HG02678 (cell line): ENCODE measurements around the gene HOTAIR.

Experiments used
- ATAC-seq: cut with Tn5 transposase; IDR thresholded peaks from one replicate; pipeline ENCODE4 v1.9.1; 2021; ENCODE audit warnings: mild to moderate bottlenecking, moderate library complexity; ENCODE audit not compliant: unreplicated experiment

The HOTAIR gene

DNA sequence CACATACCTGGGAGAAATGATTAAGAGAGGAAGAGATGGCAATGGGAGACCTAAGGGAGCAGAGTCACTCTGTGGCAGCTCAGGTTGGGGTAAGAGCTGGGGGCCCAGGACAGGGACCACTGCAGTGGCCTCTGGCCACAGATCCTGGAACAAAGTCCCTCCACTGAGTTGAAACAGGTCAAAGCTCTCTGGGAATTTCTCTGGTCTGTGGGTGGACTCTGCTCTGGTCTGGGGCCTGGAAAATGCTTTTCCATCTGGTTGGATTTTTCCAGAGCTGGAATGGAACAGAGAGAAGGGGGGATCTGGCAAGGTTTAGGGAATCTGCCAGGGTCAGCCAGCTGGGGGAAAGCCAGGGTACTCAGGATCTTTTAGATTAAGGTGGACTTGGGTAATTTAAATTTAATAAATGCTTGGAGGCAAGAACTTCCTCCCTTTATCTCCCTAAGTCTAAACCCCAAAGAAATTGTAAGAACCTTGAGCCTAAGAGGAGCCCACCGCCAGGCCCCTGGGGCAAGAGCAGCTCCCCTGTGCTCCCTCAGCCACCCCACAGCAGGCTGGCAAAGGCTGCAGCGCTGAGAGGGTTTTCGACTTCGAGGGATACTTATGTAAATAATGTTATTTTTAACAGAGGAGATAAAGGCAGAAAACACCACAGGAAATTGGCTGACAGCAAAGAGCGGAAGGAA lies 13.9 kb upstream of the HOTAIR start:
- no peak for ATAC-seq

DNA sequence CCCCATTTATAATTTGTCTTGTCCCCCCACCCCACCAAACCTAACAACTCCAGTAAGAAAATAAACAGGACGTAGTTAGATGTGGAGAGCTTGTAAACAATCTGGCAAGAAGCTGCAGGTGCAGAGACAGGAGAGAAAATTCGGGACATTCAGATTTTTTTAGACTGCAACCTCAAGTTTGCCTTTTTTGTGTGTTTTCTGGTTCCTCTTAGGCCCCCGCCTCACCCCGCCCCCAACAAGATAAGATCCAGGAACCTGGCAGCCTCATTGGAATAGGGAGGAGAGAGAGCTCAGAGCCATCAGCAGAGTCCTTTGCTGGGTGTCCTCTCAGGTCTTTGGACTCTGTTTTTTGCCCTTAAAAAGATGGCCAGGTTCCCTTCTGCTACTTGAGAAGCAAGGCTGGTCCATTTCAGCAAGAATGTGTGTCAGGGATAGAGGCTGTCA lies 13.1 kb upstream of the HOTAIR start:
- ATAC-seq = no peak

DNA sequence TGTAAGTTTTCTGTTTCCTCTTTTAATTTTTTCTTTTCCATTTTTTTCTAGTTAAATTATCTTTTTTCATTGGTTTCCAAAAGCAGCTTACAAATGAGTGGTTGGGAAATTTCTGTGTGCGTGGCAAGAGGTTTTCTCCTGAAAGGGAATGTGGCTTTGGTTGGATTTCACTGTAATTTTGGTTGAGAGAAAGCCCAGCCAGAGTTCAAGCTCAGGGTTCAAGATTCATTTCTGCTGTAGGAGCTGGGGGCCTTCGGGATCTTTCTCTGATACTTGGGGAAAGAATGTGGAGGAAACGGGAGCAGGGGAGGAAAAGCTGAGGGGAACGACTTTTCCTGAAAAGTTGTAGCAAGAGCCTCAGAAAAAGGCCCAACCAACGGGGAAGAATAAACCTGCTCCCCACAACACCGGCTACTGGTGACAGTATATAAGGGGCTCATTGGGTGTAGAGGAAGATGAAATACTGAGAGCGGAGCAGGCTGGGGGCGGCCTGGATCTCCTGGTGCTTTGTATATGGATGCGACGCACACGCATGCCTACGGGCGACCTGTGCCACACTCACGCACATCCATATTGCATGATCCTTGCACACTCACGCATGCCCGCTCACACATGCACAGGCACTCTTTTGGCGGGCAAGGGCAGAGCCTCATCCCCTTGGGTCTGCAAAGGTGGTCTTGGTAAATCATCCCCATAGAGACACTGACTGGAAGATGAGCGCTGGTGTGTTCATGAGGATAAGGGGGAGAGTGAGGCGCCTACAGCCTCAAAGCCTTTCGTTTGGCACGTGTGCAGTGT lies 12.1 kb upstream of the HOTAIR start:
- ATAC-seq = no peak

DNA sequence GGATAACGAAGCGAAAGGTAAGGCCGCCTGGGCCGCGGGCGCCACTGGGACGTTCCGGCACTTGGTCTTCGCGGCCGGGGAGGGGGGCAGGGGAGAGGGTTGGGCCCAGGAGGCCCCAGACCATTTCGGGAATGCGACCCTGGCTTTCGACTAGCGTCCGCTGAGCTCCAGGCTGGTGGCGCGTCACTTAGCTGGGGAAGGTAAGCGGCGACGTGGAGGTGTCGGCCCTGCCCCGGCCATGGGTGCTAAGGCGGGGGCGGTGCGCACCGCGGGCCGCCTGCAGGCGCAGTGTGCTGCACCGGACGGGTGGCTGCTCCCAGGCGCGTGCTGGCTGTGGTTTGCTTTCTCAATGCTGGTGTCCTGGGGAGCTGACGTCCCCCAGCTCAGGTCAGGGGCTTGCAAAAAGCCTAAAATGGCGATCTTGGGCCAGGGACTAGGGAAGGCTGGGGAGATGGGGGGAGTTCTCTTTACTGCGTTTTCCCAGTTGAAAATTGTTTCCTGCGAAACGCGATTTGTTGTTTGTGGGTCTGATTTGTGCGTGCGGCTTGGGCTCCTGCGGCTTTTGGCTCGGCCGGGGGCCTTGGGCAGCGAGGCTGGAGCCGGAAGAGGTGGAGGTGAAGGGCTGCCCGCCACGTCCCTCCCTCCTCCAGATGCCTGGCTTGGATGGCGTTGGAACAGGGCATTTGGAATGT lies 11.4 kb upstream of the HOTAIR start:
- ATAC-seq = no peak

DNA sequence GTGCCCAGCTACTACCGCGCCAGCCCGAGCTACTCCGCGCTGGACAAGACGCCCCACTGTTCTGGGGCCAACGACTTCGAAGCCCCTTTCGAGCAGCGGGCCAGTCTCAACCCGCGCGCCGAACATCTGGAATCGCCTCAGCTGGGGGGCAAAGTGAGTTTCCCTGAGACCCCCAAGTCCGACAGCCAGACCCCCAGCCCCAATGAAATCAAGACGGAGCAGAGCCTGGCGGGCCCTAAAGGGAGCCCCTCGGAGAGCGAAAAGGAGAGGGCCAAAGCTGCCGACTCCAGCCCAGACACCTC lies 10.9 kb upstream of the HOTAIR start:
- ATAC-seq = no peak

DNA sequence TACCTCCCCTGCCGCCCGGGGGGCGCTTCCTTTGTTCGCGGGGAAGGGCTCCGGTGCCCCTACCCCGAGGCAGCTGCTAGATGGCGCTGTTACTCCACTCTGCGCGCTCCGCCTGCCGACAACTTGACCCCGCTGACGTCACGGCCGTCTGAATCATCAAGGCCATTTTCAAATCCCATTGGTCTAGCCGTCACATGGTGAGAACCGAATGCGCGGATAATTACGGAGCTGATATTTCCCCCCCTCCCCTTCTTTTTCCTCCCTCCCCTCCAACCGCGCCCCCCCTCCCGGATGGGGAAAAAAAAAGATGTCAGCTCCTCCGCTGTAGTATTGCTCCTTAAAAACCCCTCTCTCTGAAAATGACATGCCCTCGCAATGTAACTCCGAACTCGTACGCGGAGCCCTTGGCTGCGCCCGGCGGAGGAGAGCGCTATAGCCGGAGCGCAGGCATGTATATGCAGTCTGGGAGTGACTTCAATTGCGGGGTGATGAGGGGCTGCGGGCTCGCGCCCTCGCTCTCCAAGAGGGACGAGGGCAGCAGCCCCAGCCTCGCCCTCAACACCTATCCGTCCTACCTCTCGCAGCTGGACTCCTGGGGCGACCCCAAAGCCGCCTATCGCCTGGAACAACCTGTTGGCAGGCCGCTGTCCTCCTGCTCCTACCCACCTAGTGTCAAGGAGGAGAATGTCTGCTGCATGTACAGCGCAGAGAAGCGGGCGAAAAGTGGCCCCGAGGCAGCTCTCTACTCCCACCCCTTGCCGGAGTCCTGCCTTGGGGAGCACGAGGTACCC lies 10.3 kb upstream of the HOTAIR start, which contains the start of gene HOXC10:
TSS of gene HOXC10 (plus strand) at position 246 of the 791 bp plus-strand sequence. CDS start at position 360, 114 bp downstream.
- no peak for ATAC-seq

DNA sequence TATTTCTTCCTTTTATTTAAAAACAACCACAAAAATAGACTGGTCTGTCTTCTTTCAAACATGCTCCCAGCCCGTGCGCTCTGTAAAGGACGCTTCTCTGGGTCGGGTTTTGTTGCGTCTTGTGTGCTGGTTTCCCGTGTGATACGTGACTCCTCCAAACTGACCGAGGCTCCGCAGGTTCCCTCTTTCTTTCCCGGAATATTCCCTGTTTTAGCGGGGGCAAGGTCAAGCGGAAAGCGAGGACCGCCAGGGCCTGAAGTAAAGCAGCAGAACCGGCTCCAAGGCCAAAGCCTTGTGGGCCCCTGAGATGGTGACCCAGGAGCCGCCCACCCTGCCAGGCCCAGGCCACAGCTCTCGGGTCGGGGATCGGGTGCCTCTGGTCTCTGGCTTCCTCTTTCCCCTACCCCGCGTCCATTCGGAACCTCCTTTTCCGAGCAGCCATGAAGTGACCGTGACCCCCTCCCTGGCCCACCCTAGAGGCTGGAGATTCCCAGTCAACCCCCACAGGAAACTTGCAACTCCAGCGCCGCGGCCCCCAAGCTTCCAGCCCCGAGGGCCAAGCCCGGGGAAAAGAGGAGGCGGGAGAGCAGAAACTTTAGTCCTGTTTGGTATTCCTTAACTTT lies 9.3 kb upstream of the HOTAIR start:
- no peak for ATAC-seq

DNA sequence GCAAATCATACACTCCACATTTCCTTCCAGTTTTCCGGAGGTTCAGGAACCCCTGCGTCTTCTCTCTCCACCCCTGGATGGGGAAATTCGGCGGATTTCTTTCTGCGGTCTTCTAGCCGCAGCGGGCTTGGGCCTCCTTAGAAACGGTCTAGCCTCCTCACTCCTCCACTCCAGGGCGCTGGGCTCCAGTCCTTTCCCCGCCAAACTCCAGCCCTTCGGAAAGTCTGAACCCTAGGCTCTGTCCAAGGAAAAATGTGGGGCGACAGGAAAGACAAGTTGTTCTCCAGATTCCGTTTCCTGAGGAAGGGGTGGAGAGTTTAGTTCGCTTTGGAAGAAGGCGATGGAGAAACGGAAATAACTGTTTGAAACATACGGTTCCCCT lies 8.8 kb upstream of the HOTAIR start:
- no peak for ATAC-seq

DNA sequence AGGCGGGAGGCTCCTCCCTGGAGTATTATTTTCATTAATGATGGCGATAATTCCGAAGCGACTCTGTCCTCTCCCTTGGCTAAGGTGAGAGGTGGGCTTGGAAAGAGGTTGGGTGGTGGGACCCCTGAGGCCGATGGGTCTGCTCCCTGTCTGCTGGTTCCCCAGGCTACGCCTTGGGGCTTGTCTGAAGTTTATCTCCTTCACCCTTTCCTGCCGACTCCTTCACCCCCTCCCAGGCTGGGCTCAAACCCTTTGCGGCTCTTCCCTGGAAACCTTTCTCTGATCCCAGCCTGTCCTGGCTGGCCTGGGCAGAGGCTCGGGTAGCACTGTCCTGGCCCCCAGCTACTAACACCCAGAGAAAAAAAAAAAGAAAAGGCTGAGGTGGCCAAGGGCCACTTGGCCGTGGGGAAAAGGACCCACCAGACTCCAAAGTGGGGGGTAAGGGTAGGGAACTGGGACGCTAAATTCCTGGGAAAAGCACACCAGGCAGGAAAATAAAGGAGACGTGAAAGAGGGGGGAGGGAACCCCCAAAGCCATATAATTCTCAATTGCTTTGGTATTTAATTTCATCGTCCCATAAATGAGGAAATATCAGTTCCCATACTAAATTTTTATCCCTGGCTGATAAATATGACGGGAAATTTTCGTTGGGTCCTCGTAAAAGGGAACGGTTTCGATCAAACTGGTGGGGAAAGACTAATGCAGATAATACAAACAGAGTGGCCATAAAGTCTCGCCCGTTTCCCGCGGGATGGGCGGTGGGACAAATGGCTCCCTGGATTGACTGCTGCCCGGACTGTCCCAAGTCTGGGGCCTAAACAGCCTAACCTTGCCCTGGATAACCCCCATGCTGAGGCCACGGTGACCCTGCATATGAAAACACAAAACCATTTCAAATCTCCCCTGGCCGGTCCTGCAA lies 8.2 kb upstream of the HOTAIR start:
- ATAC-seq = no peak

DNA sequence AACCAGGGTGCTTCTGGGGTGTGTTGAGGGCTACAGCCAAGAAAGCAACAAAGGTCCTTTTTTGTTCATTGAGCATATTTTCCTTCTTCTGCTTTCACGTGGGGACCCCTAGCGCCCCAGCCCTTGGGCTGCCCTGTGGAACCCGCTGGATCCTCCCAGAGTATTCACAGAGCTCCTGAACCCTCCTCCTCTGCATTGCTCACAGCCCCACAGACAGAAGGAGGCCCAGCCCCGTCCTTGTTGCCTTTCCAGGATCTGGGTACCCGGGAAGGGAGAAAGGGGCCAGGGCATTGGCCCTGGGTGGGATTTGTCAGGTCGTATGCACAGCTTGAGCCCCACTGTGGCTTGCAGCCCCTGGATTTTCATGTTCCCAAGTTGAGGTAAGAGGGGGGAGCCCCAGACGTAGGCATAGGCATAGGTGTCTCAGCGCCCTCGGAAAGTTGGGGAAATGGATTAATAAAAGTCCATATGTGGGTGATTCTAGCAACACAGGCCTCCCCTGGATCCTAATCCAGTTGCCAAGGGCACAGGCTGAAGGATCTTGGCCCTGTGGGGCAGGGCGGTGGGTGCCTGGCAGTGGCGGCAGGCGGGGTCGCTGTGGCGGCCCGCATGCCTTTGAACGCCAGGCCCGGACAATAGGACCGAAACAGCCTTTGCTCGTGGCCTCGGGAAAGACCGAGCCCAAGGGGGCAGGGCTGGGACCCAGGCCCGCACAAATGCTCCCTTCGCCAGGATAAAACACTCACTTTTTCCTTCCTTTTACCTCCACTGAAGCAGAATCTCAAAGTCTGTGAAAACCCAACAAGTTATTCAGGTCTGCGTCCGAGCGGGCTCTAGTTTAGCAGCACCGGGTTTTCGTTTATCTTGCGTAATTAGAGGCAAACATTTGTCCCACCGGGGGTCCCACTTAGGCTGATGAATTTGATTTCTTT lies 7.1 kb upstream of the HOTAIR start:
- no peak for ATAC-seq

DNA sequence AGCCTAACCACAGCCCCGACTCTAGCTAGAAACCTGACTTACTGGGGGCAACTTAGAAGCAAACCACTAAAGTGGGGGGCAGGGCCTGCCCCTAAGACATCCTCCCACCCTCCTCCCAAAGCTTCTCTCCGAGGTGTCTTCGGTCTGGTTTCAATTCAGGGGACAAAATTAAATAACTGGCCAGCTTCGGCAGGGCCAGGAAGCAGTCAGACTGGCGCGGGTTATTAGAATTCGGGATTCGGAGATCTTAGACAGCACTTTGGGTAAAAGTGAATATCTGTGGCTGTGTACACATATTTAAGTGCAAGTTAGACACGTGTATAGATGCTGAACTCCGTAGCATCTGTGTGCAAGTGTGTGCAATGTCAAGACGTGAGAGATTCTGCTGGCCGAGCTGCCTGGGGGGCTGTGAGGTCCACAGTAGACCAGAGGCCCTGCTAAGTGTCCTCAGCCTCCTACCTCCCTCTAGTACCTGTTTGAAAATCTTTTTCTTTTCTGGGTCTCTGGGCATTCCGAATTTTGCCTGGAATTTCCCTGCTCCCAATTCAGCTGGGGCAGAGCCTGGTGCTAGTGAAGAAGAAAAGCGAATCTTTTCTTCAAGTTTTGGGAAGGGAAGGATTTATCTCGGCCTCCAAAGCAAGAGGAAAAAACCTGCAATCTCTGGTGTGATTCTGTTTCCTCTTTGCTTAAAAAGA lies 6.2 kb upstream of the HOTAIR start:
- no peak for ATAC-seq

DNA sequence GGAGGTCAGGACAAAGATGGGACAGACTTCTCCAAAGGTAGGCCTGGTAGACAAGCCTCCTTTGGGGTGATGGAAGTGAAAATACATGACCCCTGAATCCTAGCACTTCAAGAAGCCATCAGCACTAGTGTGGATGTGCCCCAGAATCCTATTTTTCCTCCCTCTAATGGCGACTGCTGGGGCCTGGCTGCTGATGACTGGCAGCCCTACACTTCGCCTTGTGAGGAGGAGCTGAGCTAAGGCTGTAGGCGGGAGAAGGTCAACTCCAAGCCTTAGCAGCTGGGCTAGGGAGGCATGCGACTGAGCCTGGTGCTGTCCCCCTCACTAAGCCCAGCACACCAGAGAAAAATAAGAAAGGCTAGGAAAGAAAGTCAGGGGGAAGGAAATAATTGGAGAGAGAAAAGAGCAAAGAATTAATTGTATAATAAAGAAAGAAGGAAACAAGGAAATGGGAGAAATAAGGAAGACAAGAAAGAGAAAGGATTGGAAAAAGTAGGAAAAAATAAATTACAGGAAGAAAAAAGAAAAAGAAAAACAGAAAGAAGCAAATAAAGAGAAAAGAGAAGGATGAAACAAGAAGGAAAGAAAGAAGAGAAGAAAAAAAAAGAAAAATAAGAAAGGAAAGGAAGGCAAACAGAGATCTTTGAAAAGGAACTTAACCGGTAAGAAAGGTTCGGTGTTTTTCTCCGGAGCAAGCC lies 5.5 kb upstream of the HOTAIR start:
- ATAC-seq = no peak

DNA sequence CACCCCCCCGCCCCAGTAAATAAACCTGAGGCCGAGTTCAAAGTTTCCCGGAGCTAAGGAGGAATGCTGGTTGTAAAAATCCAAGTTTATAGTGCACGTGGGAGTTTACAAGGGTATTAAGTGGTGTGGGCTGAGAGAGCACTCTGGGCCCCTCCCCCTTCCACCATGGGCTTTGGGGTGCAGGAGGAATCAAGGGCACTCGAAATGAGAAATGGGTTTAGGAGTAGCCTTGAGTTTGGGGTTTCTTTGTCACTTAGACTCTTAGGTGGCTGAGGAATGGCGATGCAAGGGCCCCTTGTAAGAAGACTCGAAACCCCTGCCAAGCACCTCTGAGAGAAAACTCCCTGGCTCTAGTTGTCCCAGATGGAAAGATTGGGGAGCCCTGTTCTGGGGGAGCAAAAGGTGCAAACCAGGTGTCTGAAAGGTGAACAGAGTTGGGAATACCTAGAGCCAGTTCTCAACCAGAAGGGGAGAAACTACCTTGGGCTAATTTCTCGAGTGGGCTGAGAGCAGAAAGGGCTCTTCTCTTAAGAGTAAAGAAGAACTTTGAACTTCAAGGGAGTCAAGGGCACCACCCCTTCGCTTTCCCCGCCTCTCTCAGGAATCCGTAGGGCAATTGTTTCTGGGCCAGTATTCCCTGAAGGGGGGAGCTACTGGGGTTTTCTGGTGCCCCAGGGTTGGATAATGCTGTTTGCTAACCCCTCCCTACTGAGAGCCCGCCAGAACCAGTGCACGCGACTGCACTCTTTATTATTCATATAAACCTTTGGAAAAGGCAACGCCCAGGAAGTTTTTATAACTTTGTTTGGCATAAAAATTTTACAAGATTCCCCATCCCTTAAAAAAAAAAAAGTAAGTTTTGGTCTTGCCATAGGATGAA lies 4.0 kb upstream of the HOTAIR start:
- ATAC-seq = no peak

DNA sequence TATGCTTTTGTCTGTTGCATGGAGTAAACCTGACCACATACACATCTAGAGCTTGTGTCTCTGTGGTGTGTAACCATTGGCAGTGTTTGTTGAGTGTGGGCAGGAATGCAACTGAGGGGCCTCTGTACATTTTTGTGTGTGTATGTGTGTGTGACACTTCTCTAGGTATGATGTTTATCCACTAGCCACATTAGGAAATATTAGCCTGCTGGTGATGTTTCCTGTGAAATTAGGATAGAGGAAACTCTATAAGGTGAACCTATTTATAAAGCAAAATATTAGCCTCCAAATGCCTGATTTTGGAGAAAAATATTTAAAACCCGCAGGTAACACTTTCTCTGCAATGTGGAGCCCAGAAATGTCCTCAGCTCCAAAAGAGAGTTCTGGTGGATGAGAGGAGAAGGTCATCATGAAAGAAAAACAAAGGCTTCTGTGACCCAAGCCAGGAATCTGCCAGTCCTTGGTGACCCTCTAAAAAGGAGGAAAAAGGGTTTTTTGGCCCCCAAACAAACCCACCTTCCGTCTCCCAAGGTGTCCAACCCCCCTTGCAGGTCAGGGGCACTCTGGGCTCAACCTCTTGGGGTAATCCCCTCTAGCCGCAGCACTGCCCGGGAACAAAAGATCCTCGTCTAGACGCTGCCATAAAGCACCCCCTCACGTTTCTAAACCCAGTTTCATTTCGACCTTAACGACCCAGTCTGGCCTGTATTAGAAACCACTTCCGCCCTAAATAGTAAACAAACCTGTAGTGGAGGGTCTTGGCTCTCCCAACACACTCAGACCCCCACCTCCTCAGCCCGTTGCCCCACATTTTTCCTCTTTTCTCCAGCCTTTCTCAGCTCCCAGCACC lies 3.1 kb upstream of the HOTAIR start:
- no peak for ATAC-seq

DNA sequence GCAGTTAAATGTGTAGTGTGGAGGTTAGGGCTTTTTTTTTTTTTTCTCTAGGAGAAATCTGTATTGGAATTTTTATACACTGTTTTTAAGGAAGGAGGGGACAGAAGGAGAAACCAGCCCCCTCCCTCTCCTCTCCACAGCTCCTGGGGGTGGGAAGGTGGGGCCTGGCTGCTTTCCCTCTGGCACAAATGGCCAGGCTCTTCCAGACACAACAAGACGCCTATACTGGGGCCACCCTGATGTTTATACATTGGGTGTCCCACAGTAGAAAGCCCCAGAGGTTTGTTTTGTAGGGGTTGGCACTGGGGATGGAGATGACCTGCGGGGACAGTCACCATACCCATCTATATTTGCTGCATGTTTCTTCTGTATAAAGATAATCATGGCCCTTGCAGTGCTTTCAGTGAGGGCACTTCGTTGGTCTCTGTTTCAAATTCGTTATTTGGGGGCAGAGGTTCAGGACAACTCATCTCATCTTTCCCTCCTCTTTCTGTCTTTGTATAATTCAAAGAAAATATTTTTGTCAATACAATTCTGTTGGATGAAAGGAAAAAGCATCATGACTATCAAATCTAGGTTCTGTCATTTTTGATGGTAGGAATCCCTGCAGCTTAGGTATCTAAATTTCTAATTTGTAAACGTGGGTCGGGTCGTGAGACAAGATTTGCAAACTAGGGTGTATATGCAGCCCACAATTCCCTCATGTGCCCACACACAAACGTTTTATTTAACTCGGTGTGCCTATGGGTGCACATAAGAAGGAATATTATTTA lies 2.3 kb upstream of the HOTAIR start:
- no peak for ATAC-seq
